ENCODE measurements around the gene KRTAP10-4.

The KRTAP10-4 gene

GRCh38 chr21:44572959-44573583 is 458 bp upstream of the KRTAP10-4 start:
- peaks cover 0 to 5% of the 10 kb centered on the region in 2 donors for H3K4me1 ChIP-seq (ENCODE audit: control insufficient read depth in 2 of 2, insufficient read depth in 1 of 2, low read depth in 1 of 2, low read length in 2 of 2)
- H3K27ac ChIP-seq (replicated peaks; ENCODE audit: low read length), result no peak overlapping the region
- H3K79me1 ChIP-seq (ENCODE audit: low read depth, low read length), result no peaks in the 10 kb centered on the region
- H4K8ac ChIP-seq (ENCODE audit: low read depth, low read length), result peak overlapping the region; percentile 32
- WGBS, 2 donors (ENCODE audit: extremely low coverage in 2 of 2, insufficient read length in 2 of 2, insufficient replicate concordance in 1 of 2), result no CpG with 5 or more reads among the region's 15 CpGs
- no peak overlapping the region for H2BK120ac ChIP-seq (ENCODE audit: low read depth, low read length)
- peak overlapping the region; percentile 22 for H3K23ac ChIP-seq (ENCODE audit: low read depth, low read length, poor library complexity)
- no peak overlapping the region for H4K91ac ChIP-seq (ENCODE audit: low read depth, low read length, poor library complexity)
- no peak overlapping the region for H2AFZ ChIP-seq (ENCODE audit: low read length)
- peaks cover 12 to 13% of the 10 kb centered on the region in 2 donors for H3K9me3 ChIP-seq (replicated peaks in 1 of 2; ENCODE audit: control insufficient read depth in 2 of 2, insufficient read depth in 1 of 2, low read depth in 1 of 2, low read length in 2 of 2)
- peak overlapping the region; percentile 82 for H2BK12ac ChIP-seq (ENCODE audit: low read length)
- no peak overlapping the region for H2BK5ac ChIP-seq (ENCODE audit: low read length)
- DNase-seq (ENCODE audit: low spot score), result no peak
- no peak overlapping the region for H3K4ac ChIP-seq (ENCODE audit: low read length)
- H3K14ac ChIP-seq (ENCODE audit: low read length), result no peak overlapping the region
- H3K27me3 ChIP-seq (ENCODE audit: control insufficient read depth in 3 of 3, insufficient read depth in 3 of 3, low read depth in 1 of 3, low read length in 3 of 3), result no peaks in the 10 kb centered on the region
- H3K36me3 ChIP-seq (replicated peaks in 1 of 2; ENCODE audit: control insufficient read depth in 2 of 2, insufficient read depth in 2 of 2, low read length in 2 of 2), result no peaks in the 10 kb centered on the region
- no peak overlapping the region for H3K9ac ChIP-seq (ENCODE audit: low read depth, low read length, poor library complexity)
- H2BK15ac ChIP-seq (ENCODE audit: low read length), result peak overlapping the region; percentile 45
- H2AK5ac ChIP-seq (ENCODE audit: low read depth, low read length), result peak overlapping the region; percentile 82
- H3K4me3 ChIP-seq (ENCODE audit: low read length in 2 of 2), result no peak overlapping the region
- H3K18ac ChIP-seq (ENCODE audit: low read length), result peak overlapping the region; percentile 46
- H3K4me2 ChIP-seq (ENCODE audit: insufficient read depth, low read length, poor library complexity, severe bottlenecking), result no peak overlapping the region

- Histone ChIP-seq H3K4ac (ENCODE audit: low read length) (no peak overlapping the region), H3K4me2 (ENCODE audit: insufficient read depth, low read length, poor library complexity, severe bottlenecking) (no peak overlapping the region), H3K9me3 (replicated peaks in 1 of 2; ENCODE audit: control insufficient read depth in 2 of 2, insufficient read depth in 1 of 2, low read depth in 1 of 2, low read length in 2 of 2) (peaks cover 13% of the 10 kb centered on the region in 2 donors), H3K79me1 (ENCODE audit: low read depth, low read length) (no peaks in the 10 kb centered on the region), H2BK5ac (ENCODE audit: low read length) (no peak overlapping the region), H3K27ac (replicated peaks; ENCODE audit: low read length) (no peak overlapping the region), H2AFZ (ENCODE audit: low read length) (no peak overlapping the region), H2AK5ac (ENCODE audit: low read depth, low read length) (no peak overlapping the region), H2BK15ac (ENCODE audit: low read length) (no peak overlapping the region), H4K8ac (ENCODE audit: low read depth, low read length) (no peak overlapping the region), H3K27me3 (ENCODE audit: control insufficient read depth in 3 of 3, insufficient read depth in 3 of 3, low read depth in 1 of 3, low read length in 3 of 3) (no peaks in the 10 kb centered on the region), H2BK12ac (ENCODE audit: low read length) (peak overlapping the region; percentile 22), H4K91ac (ENCODE audit: low read depth, low read length, poor library complexity) (no peak overlapping the region), H3K36me3 (replicated peaks in 1 of 2; ENCODE audit: control insufficient read depth in 2 of 2, insufficient read depth in 2 of 2, low read length in 2 of 2) (no peaks in the 10 kb centered on the region), H3K4me3 (ENCODE audit: low read length in 2 of 2) (no peak overlapping the region), H3K14ac (ENCODE audit: low read length) (peak overlapping the region; percentile 94), H3K18ac (ENCODE audit: low read length) (peak overlapping the region; percentile 59), H3K23ac (ENCODE audit: low read depth, low read length, poor library complexity) (peak overlapping the region; percentile 80), H2BK120ac (ENCODE audit: low read depth, low read length) (no peak overlapping the region), H3K4me1 (ENCODE audit: control insufficient read depth in 2 of 2, insufficient read depth in 1 of 2, low read depth in 1 of 2, low read length in 2 of 2) (peaks cover 0 to 5% of the 10 kb centered on the region in 2 donors), H3K9ac (ENCODE audit: low read depth, low read length, poor library complexity) (peak overlapping the region; percentile 70)
- WGBS, 2 donors (ENCODE audit: extremely low coverage in 2 of 2, insufficient read length in 2 of 2, insufficient replicate concordance in 1 of 2), result no CpG with 5 or more reads among the region's 21 CpGs
- DNase-seq (ENCODE audit: low spot score), result no peak
These were observed 1.2 kb downstream of the KRTAP10-4 start for GRCh38 chr21:44574457-44575306.

- no peak overlapping the region for H4K8ac ChIP-seq (ENCODE audit: low read depth, low read length)
- no peak overlapping the region for H3K4me3 ChIP-seq (ENCODE audit: low read length in 2 of 2)
- H3K27ac ChIP-seq (replicated peaks; ENCODE audit: low read length), result no peak overlapping the region
- no peak overlapping the region for H3K9ac ChIP-seq (ENCODE audit: low read depth, low read length, poor library complexity)
- H4K91ac ChIP-seq (ENCODE audit: low read depth, low read length, poor library complexity), result no peak overlapping the region
- H3K79me1 ChIP-seq (ENCODE audit: low read depth, low read length), result no peaks in the 10 kb centered on the region
- peak overlapping the region; percentile 32 for H3K18ac ChIP-seq (ENCODE audit: low read length)
- peak overlapping the region; percentile 18 for H2AK5ac ChIP-seq (ENCODE audit: low read depth, low read length)
- no peak for DNase-seq (ENCODE audit: low spot score)
- no peak overlapping the region for H2BK15ac ChIP-seq (ENCODE audit: low read length)
- no CpG with 5 or more reads among the region's 20 CpGs for WGBS, 2 donors (ENCODE audit: extremely low coverage in 2 of 2, insufficient read length in 2 of 2, insufficient replicate concordance in 1 of 2)
- no peak overlapping the region for H2BK5ac ChIP-seq (ENCODE audit: low read length)
- H3K4me2 ChIP-seq (ENCODE audit: insufficient read depth, low read length, poor library complexity, severe bottlenecking), result no peak overlapping the region
- no peaks in the 10 kb centered on the region for H3K27me3 ChIP-seq (ENCODE audit: control insufficient read depth in 3 of 3, insufficient read depth in 3 of 3, low read depth in 1 of 3, low read length in 3 of 3)
- peaks cover 13% of the 10 kb centered on the region in 2 donors for H3K9me3 ChIP-seq (replicated peaks in 1 of 2; ENCODE audit: control insufficient read depth in 2 of 2, insufficient read depth in 1 of 2, low read depth in 1 of 2, low read length in 2 of 2)
- no peaks in the 10 kb centered on the region for H3K36me3 ChIP-seq (replicated peaks in 1 of 2; ENCODE audit: control insufficient read depth in 2 of 2, insufficient read depth in 2 of 2, low read length in 2 of 2)
- no peak overlapping the region for H3K4ac ChIP-seq (ENCODE audit: low read length)
- peak overlapping the region; percentile 52 for H3K23ac ChIP-seq (ENCODE audit: low read depth, low read length, poor library complexity)
- H3K14ac ChIP-seq (ENCODE audit: low read length), result no peak overlapping the region
- no peak overlapping the region for H2BK12ac ChIP-seq (ENCODE audit: low read length)
- H2BK120ac ChIP-seq (ENCODE audit: low read depth, low read length), result no peak overlapping the region
- H2AFZ ChIP-seq (ENCODE audit: low read length), result no peak overlapping the region
- H3K4me1 ChIP-seq (ENCODE audit: control insufficient read depth in 2 of 2, insufficient read depth in 1 of 2, low read depth in 1 of 2, low read length in 2 of 2), result peaks cover 0 to 5% of the 10 kb centered on the region in 2 donors
These were observed 1.9 kb downstream of the KRTAP10-4 start for GRCh38 chr21:44575307-44576024.

- Histone ChIP-seq H2BK5ac (ENCODE audit: low read length) (peak overlapping the region; percentile 75), H3K4me2 (ENCODE audit: insufficient read depth, low read length, poor library complexity, severe bottlenecking) (no peak overlapping the region), H3K4me3 (ENCODE audit: low read length in 2 of 2) (no peak overlapping the region), H2AK5ac (ENCODE audit: low read depth, low read length) (no peak overlapping the region), H3K14ac (ENCODE audit: low read length) (no peak overlapping the region), H3K23ac (ENCODE audit: low read depth, low read length, poor library complexity) (no peak overlapping the region), H2AFZ (ENCODE audit: low read length) (no peak overlapping the region), H3K27ac (replicated peaks; ENCODE audit: low read length) (no peak overlapping the region), H3K79me1 (ENCODE audit: low read depth, low read length) (no peaks in the 10 kb centered on the region), H2BK15ac (ENCODE audit: low read length) (no peak overlapping the region), H3K9ac (ENCODE audit: low read depth, low read length, poor library complexity) (no peak overlapping the region), H4K91ac (ENCODE audit: low read depth, low read length, poor library complexity) (no peak overlapping the region), H2BK12ac (ENCODE audit: low read length) (no peak overlapping the region), H3K36me3 (replicated peaks in 1 of 2; ENCODE audit: control insufficient read depth in 2 of 2, insufficient read depth in 2 of 2, low read length in 2 of 2) (no peaks in the 10 kb centered on the region), H3K4me1 (ENCODE audit: control insufficient read depth in 2 of 2, insufficient read depth in 1 of 2, low read depth in 1 of 2, low read length in 2 of 2) (peaks cover 0 to 5% of the 10 kb centered on the region in 2 donors), H3K4ac (ENCODE audit: low read length) (no peak overlapping the region), H3K9me3 (replicated peaks in 1 of 2; ENCODE audit: control insufficient read depth in 2 of 2, insufficient read depth in 1 of 2, low read depth in 1 of 2, low read length in 2 of 2) (peaks cover 13% of the 10 kb centered on the region in 2 donors), H3K18ac (ENCODE audit: low read length) (peak overlapping the region; percentile 48), H4K8ac (ENCODE audit: low read depth, low read length) (no peak overlapping the region), H3K27me3 (ENCODE audit: control insufficient read depth in 3 of 3, insufficient read depth in 3 of 3, low read depth in 1 of 3, low read length in 3 of 3) (no peaks in the 10 kb centered on the region), H2BK120ac (ENCODE audit: low read depth, low read length) (no peak overlapping the region)
- WGBS, 2 donors (ENCODE audit: extremely low coverage in 2 of 2, insufficient read length in 2 of 2, insufficient replicate concordance in 1 of 2), result no CpG with 5 or more reads among the region's 10 CpGs
- DNase-seq (ENCODE audit: low spot score), result no peak
These were observed 2.5 kb downstream of the KRTAP10-4 start for GRCh38 chr21:44576025-44576420.

Measured in neuronal stem cell (in vitro differentiated cells).